Chondrocyte (in vitro differentiated cells): ENCODE data around the gene DZIP1. TPM values are rescaled to one million over a fixed set of nuclear protein-coding genes. Genes with fewer than 3 reads are reported as not detected.

Source experiments
- DNase-seq: peaks from one replicate; pipeline ENCODE4 v3.0.0; 2021; ENCODE audit warnings: mixed read lengths, low spot score
- H3K27ac Mint-ChIP-seq: one replicate; pipeline ENCODE4 v1.8.0; 2021; ENCODE audit warnings: mild to moderate bottlenecking, moderate library complexity, mixed read lengths; ENCODE audit not compliant: unreplicated experiment
- H3K27me3 Mint-ChIP-seq: 2 replicates; pipeline ENCODE4 v1.8.0; 2021; ENCODE audit warnings: low read depth, mixed read lengths
- H3K36me3 Mint-ChIP-seq: 2 replicates; pipeline ENCODE4 v1.8.0; 2021; ENCODE audit warnings: low read depth, mixed read lengths
- H3K4me1 Mint-ChIP-seq: 2 replicates; pipeline ENCODE4 v1.8.0; 2021; ENCODE audit warnings: low read depth, mild to moderate bottlenecking, mixed read lengths
- H3K4me3 Mint-ChIP-seq: one replicate; pipeline ENCODE4 v1.8.0; 2021; ENCODE audit warnings: mild to moderate bottlenecking, moderate library complexity, mixed read lengths; ENCODE audit not compliant: unreplicated experiment
- H3K9me3 Mint-ChIP-seq: 2 replicates; pipeline ENCODE4 v1.8.0; 2021; ENCODE audit warnings: low read depth, mixed read lengths
- total RNA-seq: library from RNA; stranded (reverse); gene quantifications from 3 replicates; pipeline ENCODE4 v1.2.1, GENCODE V29; 2021
- TF ChIP-seq, protein P1 (sequence below): fragments of 200-600 bp; sonication (generic); IDR thresholded peaks from 2 replicates; pipeline ENCODE4 v1.5.0; 2021; ENCODE audit warnings: antibody characterized with exemption, mild to moderate bottlenecking, moderate library complexity

The DZIP1 gene
- total RNA-seq, 1 donor from 2014 or later: 42.4 TPM

DNA sequence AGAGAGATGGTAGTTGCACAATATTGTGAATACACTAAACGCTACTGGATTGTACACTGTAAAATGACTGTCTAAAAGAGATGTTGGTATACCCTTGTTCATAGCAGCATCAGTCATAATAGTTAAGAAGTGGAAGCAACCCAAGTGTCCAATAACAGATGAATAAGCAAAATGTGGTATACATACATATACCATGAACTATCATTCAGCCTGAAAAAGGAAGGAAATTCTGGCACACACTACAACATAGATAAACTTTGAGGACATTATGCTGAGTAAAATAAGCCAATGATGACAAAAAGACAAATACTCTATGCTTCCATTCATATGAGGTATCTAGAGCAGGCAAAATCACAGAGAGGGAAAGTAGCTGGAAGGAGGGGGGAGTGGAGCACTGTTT, 16.0 kb downstream of the DZIP1 start:
- H3K36me3 Mint-ChIP-seq: peaks cover 62% of the 10 kb centered on the region
- peaks cover 22% of the 10 kb centered on the region for H3K4me1 Mint-ChIP-seq

DNA sequence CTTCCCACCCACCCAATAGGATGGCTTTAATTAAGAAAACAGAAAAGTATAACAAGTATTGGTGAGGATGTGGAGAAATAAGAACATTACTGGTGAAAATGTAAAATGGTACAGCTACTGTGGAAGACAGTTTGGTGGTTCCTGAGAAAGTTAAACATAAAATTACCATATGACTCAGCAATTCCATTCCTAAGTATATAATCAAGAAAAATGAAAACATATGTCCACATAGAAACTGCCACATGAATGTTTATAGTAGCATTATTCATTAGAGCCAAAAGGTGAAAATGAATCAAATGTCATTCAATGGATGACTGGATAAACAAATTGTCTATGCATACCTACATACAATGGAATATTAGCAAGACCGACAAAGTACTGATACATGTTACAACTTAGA, 16.9 kb downstream of the DZIP1 start:
- Mint-ChIP-seq H3K4me3 (no peak overlapping the region), H3K27me3 (no peaks in the 10 kb centered on the region), H3K4me1 (peaks cover 26% of the 10 kb centered on the region), H3K27ac (peak overlapping the region; percentile 68), H3K36me3 (peaks cover 60% of the 10 kb centered on the region), H3K9me3 (peaks cover 10% of the 10 kb centered on the region)
- DNase-seq: no peak
- TF ChIP-seq, protein P1, sequence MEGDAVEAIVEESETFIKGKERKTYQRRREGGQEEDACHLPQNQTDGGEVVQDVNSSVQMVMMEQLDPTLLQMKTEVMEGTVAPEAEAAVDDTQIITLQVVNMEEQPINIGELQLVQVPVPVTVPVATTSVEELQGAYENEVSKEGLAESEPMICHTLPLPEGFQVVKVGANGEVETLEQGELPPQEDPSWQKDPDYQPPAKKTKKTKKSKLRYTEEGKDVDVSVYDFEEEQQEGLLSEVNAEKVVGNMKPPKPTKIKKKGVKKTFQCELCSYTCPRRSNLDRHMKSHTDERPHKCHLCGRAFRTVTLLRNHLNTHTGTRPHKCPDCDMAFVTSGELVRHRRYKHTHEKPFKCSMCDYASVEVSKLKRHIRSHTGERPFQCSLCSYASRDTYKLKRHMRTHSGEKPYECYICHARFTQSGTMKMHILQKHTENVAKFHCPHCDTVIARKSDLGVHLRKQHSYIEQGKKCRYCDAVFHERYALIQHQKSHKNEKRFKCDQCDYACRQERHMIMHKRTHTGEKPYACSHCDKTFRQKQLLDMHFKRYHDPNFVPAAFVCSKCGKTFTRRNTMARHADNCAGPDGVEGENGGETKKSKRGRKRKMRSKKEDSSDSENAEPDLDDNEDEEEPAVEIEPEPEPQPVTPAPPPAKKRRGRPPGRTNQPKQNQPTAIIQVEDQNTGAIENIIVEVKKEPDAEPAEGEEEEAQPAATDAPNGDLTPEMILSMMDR: no peak

More for the DNA sequence above, 16.0 kb downstream of the DZIP1 start:
- H3K27me3 Mint-ChIP-seq: no peaks in the 10 kb centered on the region
- TF ChIP-seq, protein P1: no peak
- no peak for DNase-seq
- no peak overlapping the region for H3K4me3 Mint-ChIP-seq
- H3K9me3 Mint-ChIP-seq: peaks cover 10% of the 10 kb centered on the region
- peak overlapping the region; percentile 19 for H3K27ac Mint-ChIP-seq

DNA sequence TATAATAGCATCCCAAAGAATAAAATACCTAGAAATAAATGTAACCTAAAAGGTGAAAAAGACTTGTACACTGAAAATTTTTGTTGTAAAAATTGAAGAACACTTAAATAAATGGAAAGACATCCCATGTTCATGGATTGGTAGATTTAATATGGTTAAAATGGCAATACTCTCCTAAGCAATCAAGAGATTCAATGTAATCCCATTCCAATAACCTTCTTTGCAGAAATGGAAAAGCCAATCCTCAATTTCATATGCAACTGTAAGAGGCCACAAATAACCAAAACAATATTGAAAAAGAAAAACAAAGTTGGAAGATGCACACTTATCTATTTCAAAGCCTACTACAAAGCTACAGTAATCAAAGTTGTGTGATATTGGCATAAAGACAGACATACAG, 17.7 kb downstream of the DZIP1 start:
- Mint-ChIP-seq H3K27ac (no peak overlapping the region), H3K9me3 (peaks cover 10% of the 10 kb centered on the region), H3K36me3 (peaks cover 56% of the 10 kb centered on the region), H3K4me3 (no peak overlapping the region), H3K4me1 (peaks cover 26% of the 10 kb centered on the region), H3K27me3 (no peaks in the 10 kb centered on the region)
- no peak for DNase-seq
- TF ChIP-seq, protein P1: no peak

DNA sequence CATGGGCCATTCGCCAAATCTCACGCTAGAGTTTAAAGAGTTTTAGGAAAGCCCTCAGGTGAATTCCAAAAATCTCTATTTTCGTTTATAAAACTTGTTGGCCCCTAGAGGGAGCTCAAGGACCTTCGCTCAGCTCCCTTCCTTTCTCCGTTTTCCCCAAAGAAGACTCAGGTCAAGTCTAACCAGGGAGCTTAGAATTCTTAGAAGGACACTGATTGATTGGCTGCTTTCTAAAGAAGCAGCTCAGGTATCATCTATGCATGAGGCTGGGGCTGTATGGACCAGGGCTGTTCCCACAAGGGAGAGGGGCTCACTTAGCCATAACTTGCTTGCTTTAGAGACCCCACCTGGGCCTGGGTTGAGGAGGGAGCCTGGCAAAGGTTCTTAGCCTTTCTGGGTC, 20.5 kb downstream of the DZIP1 start:
- peaks cover 46% of the 10 kb centered on the region for H3K36me3 Mint-ChIP-seq
- no peaks in the 10 kb centered on the region for H3K27me3 Mint-ChIP-seq
- TF ChIP-seq, protein P1: peak; percentile 85
- peaks cover 10% of the 10 kb centered on the region for H3K9me3 Mint-ChIP-seq
- H3K4me1 Mint-ChIP-seq: peaks cover 26% of the 10 kb centered on the region
- peak overlapping the region; percentile 56 for H3K27ac Mint-ChIP-seq
- no peak overlapping the region for H3K4me3 Mint-ChIP-seq
- no peak for DNase-seq

DNA sequence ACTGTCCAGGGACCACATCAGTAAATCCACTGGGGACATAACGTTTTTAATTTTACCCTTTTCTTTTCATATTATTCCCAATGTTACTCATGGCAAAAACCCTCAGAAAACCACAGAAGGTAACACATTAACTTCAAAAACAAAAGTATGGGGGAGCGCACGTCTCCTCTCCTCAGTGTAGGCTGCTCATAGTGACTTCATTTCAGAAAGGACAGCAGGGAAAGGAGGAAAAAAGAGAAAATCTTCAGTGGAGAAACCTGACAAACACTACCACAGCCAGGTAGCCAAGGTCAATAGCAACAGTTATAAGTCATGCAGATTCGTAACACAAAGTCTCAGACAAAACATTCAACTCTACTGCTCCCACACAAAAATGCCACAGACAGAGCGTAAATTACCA, 21.4 kb downstream of the DZIP1 start:
- no peak for DNase-seq
- Mint-ChIP-seq H3K9me3 (peaks cover 8% of the 10 kb centered on the region), H3K27me3 (no peaks in the 10 kb centered on the region), H3K27ac (peak overlapping the region; percentile 57), H3K4me3 (no peak overlapping the region), H3K4me1 (peaks cover 22% of the 10 kb centered on the region), H3K36me3 (peaks cover 44% of the 10 kb centered on the region)
- TF ChIP-seq, protein P1: no peak
